Fibroblast of the aortic adventitia (primary cell): ENCODE measurements around the gene TLNRD1. TPM values are rescaled to one million over a fixed set of nuclear protein-coding genes. Genes with fewer than 3 reads are reported as not detected.
A peak's percentile ranks its signal among the peaks of the same experiment; 100 is the strongest.

Experiments
- DNase-seq: peaks from one replicate; pipeline ENCODE4 v3.0.0-alpha.2; 2010; ENCODE audit warnings: low read depth
- H3K4me3 ChIP-seq: 2 replicates; pipeline ENCODE4 v1.5.1; 2011; ENCODE audit warnings: low read depth, mild to moderate bottlenecking, control low read depth, low read length, moderate library complexity
- total RNA-seq: library from RNA; depleted of rRNA; stranded (reverse); fragments of >200 nt; gene quantifications from 2 replicates; pipeline ENCODE4 v1.2.3, GENCODE V29; 2012; ENCODE audit warnings: low replicate concordance
- TF ChIP-seq, protein P1 (sequence below): IDR thresholded peaks from 2 replicates; pipeline ENCODE4 v1.5.1; 2011; ENCODE audit warnings: mild to moderate bottlenecking, low read length, control low read depth, inconsistent platforms; ENCODE audit not compliant: insufficient read depth

Gene TLNRD1
- total RNA-seq, 1 donor = 9.3 TPM

DNA sequence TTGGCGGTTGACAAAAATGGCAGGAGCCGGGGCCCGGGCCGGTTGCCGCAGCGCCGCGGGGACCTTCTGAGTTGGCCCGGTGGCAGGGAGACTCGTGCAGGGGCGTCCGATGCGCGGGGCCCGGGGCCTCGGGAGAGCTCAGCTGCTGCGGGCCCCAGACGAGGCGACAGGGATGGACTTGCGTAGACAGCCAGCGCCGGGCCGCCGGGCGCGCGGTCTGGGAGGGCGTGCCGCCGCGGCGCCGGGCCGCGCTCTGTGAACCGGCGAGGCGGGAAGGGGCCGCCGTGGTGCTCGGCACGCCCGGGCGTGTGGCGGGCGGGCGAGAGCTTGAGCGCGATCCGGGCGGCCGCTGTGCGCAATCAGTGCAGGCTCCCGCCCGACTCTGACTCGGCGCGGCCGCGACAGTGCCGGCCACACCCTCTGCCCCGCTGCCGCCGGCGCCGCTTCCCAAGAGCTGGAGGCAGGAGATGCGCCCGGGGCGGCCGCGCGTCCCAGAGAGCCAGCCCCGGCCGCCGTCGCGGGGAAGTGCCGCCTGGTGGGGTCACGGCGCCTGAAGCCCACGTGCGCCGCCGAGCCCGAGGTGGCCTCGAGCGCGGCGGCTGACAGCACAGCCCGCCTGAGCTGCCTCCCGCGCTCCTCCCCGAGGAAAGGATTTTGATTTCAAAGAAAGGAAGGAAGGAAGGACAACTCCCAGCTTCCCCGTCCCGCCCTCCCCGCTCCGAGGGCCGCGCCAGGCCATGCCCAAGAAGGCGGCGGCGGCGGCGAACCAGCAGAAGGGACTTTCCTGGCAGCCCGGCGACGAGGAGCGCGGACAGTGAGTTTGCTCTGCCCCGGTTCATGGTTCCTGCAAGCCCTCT, 657 bp downstream of the TLNRD1 start:
- TF ChIP-seq, protein P1, sequence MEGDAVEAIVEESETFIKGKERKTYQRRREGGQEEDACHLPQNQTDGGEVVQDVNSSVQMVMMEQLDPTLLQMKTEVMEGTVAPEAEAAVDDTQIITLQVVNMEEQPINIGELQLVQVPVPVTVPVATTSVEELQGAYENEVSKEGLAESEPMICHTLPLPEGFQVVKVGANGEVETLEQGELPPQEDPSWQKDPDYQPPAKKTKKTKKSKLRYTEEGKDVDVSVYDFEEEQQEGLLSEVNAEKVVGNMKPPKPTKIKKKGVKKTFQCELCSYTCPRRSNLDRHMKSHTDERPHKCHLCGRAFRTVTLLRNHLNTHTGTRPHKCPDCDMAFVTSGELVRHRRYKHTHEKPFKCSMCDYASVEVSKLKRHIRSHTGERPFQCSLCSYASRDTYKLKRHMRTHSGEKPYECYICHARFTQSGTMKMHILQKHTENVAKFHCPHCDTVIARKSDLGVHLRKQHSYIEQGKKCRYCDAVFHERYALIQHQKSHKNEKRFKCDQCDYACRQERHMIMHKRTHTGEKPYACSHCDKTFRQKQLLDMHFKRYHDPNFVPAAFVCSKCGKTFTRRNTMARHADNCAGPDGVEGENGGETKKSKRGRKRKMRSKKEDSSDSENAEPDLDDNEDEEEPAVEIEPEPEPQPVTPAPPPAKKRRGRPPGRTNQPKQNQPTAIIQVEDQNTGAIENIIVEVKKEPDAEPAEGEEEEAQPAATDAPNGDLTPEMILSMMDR = no peak
- H3K4me3 ChIP-seq = peak overlapping the region; percentile 90
- peak; percentile 44 for DNase-seq

DNA sequence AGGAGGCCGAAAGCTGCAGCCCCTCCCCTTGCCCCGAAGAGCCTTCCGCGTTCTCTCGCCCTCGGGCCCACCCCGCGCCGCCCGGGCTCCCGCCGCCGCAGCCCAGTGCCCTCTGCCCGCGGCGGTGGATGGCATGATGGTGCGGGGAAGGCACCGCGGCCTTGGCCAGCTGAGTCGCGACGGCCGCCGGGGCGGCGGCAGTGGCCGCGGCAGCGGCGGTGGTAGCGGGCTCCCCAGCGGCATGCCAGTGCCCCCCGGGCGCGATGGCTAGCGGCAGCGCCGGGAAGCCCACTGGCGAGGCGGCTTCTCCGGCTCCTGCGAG, 1.2 kb downstream of the TLNRD1 start:
- peak overlapping the region; percentile 90 for H3K4me3 ChIP-seq
- TF ChIP-seq, protein P1 = no peak
- no peak for DNase-seq

DNA sequence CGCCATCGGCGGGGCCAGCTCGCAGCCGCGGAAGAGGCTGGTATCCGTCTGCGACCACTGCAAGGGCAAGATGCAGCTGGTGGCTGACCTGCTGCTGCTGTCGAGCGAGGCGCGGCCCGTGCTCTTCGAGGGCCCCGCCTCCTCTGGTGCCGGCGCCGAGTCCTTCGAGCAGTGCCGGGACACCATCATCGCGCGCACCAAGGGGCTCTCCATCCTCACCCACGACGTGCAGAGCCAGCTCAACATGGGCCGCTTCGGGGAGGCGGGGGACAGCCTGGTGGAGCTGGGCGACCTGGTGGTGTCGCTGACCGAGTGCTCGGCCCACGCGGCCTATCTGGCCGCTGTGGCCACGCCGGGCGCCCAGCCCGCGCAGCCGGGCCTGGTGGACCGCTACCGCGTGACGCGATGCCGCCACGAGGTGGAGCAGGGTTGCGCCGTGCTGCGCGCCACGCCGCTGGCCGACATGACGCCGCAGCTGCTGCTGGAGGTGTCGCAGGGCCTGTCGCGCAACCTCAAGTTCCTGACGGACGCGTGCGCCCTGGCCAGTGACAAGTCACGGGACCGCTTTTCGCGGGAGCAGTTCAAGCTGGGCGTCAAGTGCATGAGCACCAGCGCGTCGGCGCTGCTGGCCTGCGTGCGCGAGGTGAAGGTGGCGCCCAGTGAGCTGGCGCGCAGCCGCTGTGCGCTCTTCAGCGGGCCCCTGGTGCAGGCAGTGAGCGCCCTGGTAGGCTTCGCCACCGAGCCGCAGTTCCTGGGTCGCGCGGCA, 1.8 kb downstream of the TLNRD1 start:
- peak overlapping the region; percentile 90 for H3K4me3 ChIP-seq
- TF ChIP-seq, protein P1 = no peak
- DNase-seq = no peak

DNA sequence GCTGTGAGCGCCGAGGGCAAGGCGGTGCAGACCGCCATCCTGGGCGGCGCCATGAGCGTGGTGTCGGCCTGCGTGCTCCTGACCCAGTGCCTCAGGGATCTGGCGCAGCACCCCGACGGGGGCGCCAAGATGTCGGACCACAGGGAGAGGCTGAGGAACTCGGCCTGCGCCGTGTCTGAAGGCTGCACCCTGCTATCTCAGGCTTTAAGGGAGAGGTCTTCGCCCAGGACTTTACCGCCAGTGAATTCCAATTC, 2.3 kb downstream of the TLNRD1 start:
- TF ChIP-seq, protein P1 = no peak
- H3K4me3 ChIP-seq = peak overlapping the region; percentile 90
- no peak for DNase-seq

DNA sequence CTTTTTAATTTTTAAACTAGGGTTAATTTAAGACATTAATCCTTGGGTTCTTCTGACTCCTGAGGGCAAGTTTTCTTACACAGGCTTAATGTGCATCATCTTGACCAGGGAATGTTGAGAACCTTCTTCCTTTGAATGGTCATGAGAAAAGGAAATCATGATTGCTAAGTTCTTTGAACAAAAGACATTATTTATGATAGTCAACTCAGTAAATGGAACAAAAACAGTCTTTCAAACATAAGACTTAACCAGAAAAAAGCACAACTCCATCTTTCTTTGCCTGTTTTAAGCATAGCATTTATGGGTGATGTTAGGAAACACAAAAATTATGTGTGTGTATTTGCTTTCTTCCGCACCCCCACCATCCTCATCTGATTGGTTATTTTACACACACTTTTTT, 5.4 kb downstream of the TLNRD1 start:
- TF ChIP-seq, protein P1 = no peak
- no peak overlapping the region for H3K4me3 ChIP-seq
- DNase-seq = no peak

DNA sequence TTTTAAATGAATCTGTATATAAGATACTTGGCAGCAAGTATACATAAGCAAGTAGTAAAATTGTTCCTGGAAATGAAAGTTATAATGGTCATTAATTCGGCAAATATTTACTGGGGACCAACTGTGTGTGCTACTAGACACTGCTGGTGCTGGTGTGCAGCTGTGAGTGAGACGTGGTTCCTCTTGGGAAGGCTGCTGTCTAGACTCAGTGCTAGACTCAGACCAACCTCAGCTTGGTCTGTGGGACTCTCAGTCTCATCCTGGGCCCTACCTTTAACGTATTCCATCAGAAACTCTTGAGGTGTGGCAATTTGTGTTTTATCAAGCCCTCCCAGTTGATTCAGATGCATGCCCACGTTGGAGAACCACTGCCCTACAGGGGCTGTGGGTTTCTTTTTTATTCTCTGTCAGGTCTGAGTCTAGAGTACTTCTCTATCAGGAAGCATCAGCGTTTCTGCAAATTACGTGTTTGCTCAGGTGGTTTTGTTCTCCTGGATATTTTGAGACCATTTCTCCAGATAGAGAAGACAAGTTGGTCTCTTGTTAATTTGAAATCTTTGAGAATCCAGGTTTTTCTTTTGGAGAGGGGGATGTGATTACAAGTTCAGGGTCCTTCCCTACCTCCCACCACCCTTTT, 6.8 kb downstream of the TLNRD1 start:
- TF ChIP-seq, protein P1 = no peak
- H3K4me3 ChIP-seq = no peak overlapping the region
- no peak for DNase-seq
